Stimulated activated CD8-positive, alpha-beta memory T cell treated with anti-CD3 and anti-CD28 coated beads, Interleukin-4, amount 100 ng/mL, for 24 hours (primary cell): Measurements from ENCODE around the gene SLC17A8.
"Not testable (repeated sequence)": the region's sequence is repeated elsewhere in the genome, so short reads cannot be mapped to it uniquely, and the experiment has no call there.

Source experiments
- DNase-seq: peaks from one replicate; pipeline ENCODE4 v3.0.0-alpha.2; 2020; ENCODE audit warnings: low read depth

Gene SLC17A8

DNA sequence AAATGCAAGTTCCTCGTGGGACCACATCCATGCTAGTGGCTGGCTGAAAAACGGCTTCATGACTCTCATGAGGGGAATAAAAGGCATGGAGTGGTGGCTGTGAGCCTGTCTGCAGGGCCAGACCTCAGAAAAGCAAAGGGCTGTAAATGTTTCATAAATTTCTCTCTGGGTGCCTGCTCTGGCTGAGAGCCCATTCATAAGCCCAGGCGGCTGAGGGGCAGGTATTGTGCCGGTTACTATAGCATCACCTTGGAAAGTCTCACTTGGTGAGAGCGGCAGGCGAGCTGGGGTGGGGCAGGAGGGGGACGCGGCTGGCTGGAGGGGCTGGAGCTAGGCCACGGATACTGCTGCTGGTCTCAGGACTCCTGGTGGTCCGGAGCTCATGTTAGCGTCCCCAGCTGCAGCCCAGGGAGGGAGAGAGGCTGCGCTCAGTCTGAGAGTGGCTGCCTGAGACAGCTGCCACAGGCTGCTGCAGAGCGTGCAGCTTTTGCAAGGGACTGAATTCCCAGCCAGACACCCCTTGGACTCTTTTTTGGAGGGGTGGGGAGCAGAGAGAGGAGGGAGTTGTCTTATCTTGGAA lies at the start of gene SLC17A8:
Gene SLC17A8, plus strand, starts transcription at position 431 of the 580 bp plus-strand sequence. CDS start 318 bp downstream, outside the sequence.
- no peak for DNase-seq

DNA sequence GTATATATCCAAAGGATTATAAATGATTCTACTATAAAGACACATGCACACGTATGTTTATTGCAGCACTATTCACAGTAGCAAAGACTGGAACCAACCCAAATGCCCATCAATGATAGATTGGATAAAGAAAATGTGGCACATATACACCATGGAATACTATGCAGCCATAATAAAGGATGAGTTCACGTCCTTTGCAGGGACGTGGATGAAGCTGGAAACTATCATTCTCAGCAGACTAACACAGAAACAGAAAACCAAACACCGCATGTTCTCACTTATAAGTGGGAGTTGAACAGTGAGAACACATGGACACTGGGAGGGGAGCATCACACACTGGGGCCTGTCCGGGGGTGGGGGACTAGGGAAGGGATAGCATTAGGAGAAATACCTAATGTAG lies 48.7 kb upstream of the SLC17A8 start:
- not testable (repeated sequence) for DNase-seq

- DNase-seq: no peak
These were observed 45.6 kb upstream of the SLC17A8 start for GRCh38 chr12:100311317-100311716.

DNA sequence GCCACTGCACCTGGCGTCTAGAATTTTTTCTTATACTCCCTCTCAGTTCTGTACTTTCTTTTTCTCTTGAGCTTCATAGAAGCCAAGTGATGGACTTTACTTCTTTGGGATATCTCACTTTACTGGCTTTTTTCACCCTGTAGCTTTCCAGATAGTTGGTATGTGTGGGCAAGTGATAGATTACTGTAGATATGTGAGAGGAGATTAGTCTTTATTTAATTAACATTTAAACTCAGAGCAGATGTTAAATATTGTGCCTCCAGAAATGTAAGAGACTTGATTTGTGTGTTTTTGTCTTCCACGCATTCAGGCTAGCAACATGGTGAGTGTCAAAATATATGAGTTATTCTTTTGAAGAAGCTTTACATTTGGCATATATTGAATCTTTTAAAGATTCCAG lies 39.5 kb upstream of the SLC17A8 start:
- DNase-seq: no peak

GRCh38 chr12:100324498-100324897 lies 32.4 kb upstream of the SLC17A8 start:
- no peak for DNase-seq

GRCh38 chr12:100326208-100326607 lies 30.7 kb upstream of the SLC17A8 start:
- DNase-seq: no peak

GRCh38 chr12:100329800-100330199 lies 27.1 kb upstream of the SLC17A8 start:
- DNase-seq: no peak

DNA sequence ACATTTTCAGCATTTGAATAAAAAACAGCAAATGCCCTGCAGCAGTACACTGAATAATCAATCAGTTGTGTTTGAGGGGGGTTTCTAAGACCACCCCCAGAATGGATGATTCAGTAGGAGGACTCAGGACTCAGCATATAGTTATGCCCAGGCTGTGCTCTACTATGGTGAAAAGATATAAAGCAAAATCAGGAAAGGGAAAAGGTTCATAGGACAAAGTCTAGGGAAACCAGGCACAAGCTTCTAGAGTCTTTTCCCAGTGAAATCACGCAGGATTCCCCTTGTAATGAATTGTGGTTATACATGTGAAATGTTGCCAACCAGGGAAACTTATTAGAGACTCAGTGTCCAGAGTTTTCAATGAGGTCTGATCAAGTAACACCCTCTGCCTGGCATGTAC lies 25.0 kb upstream of the SLC17A8 start:
- no peak for DNase-seq

DNA sequence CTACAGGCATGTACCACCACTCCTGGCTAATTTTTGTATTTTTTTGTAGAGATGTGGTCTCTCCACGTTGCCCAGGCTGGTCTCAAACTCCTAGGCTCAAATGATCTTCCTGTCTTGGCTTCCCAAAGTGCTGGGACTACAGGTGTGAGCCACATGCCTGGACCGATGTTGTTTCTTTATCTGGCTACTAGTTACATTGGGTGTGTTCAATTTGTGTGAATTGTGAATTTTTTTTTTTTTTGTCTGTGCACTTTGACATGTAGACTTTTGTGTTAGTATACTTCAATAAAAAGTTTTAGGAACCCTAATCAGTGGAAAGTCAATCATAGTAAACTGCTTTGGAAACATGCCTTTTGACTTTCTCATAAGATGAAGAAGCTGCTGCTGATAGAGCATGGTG lies 24.0 kb upstream of the SLC17A8 start:
- no peak for DNase-seq

GRCh38 chr12:100337299-100337698 lies 19.6 kb upstream of the SLC17A8 start:
- DNase-seq: no peak

GRCh38 chr12:100337727-100338126 lies 19.1 kb upstream of the SLC17A8 start:
- no peak for DNase-seq

DNA sequence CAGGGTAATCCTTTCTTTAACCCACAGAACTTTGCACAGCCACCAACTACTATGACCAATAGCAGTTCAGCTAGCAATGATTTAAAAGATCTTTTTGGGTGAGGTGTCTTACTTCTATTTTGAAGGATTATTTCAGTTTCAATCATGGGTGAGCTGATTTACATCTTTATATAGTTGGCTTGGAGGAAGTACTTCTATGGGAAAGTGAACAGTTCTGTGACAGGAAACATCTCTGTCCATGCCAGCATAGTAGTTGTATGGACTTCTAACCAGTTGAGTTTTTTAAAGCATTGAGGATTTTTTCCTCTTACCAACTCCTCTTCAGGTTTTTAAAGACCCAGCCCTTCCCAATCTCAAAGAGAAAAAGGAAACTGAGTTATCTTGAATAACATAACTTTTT lies 17.8 kb upstream of the SLC17A8 start:
- DNase-seq: no peak

DNA sequence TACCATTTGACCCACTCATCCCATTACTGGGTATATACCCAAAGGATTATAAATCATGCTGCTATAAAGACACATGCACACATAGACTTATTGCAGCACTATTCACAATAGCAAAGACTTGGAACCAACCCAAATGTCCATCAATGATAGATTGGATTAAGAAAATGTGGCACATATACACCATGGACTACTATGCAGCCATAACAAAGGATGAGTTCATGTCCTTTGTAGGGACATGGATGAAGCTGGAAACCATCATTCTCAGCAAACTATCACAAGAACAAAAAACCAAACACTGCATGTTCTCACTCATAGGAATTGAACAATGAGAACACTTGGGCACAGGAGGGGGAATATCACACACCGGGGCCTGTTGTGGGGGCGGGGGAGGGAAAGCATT lies 14.0 kb upstream of the SLC17A8 start:
- not testable (repeated sequence) for DNase-seq

- not testable (repeated sequence) for DNase-seq
These were observed 12.5 kb upstream of the SLC17A8 start for GRCh38 chr12:100344351-100344750.

DNA sequence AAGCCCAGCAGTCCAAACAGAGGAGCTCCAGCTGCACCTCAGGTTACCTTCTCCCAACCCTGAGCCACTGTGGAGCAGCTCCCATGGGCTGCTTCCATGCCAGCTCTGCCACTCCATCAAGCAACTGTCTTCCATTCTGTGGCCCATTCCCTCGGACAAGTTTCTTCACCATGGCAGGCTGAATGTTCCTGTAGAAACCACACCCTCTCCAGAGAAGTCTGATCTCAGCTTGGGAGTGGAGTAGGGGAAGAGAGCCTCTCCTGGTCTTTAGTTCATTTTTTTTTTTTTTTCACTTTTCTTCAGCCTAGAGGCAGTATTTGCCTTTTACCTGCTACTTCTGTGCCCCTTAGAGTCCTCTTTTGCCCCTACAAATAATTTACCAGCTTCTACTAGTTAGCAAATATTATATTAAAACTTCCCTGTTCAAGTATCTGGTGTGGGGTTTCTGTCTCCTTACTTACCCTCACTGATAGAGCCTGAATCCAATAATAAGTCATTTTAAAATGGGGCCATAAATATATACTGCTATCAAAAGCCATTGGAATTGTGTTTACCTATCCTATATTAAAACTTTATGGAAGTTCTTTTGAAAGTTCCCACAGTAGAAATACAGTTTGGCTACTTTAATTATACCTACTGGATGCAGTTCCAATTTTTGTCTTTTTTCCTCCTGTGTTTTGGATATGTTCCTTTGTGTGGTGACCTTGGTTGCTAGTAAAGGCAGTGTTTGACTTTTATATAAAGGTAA lies 11.7 kb upstream of the SLC17A8 start:
- DNase-seq: no peak

- no peak for DNase-seq
These were observed 10.2 kb upstream of the SLC17A8 start for GRCh38 chr12:100346660-100347059.

DNA sequence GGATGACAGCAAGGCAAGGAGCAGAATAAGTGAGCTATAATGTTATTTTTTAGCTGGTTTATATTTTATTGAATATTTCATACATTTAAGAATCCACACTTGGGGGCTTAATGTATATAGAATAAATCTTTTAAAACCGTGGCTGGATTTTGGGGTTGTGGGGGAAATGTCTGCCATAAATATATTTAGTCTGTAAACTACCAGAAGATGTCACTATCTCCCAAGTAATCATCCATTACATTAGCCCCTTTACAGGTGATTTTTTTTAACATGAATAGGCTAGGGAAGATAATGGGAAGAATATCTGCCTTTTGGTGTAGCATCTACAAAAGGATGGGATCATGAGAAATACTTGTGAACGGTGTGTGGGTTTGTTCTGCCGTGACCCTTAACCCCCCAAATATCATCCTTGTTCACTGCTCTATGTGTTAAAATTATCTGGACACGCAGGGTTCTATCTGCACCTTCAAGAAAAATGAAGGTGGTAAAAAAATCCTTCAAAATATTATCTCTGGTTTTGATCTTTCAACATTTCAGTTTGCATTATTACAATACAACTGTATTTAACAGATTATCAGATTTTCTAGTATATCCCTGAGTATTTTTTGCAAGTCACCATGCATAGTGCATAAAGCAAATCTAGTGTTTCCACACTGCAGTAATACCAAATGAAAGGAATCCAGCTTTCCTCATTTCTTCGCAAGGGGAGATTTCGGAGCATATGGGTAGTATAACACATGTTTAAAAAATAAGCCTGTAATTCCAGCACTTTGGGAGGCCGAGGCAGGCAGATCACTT lies 8.0 kb upstream of the SLC17A8 start:
- no peak for DNase-seq

GRCh38 chr12:100359248-100359647 lies 2.4 kb downstream of the SLC17A8 start:
- no peak for DNase-seq

- no peak for DNase-seq
These were observed 2.9 kb downstream of the SLC17A8 start for GRCh38 chr12:100359822-100360221.

GRCh38 chr12:100360450-100360849 lies 3.6 kb downstream of the SLC17A8 start:
- no peak for DNase-seq

DNA sequence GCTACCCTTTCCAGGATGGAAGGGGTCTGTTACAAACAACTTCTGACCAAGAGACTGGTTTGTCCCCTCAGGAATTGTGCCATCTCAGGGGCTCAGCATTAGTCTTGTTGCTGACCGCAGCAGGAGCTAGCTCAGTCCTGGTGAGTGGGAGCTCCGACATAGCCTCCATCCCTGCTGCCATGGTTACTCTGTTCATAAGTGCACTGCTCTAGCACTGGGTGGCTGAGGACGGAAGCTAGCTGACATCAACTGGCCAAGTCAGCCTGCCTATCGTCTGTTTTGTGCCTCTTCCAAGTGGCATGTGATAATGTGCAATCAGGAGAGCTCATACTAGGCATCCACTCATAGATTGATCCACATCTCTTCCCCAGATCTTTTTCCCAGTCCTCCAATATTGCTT lies 7.5 kb downstream of the SLC17A8 start:
- no peak for DNase-seq

DNA sequence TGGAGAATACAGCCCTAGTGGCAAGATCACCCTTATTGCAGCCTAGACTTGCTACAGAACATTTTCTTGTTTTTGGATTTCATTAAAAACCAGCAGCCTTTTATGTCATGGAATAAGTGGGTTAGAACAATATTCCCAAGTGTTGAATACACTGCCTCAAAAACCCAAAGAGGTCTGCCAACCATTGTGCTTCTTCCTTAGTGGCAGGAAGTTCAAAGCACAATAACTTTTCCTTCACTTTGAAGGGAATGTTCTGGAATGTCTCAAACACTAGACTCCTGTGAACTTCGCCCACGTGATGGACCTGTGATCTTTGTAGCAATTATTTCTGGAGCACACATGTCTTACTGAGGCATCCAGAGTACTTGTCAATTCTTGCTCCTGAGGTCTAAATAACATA lies 8.5 kb downstream of the SLC17A8 start:
- no peak for DNase-seq

DNA sequence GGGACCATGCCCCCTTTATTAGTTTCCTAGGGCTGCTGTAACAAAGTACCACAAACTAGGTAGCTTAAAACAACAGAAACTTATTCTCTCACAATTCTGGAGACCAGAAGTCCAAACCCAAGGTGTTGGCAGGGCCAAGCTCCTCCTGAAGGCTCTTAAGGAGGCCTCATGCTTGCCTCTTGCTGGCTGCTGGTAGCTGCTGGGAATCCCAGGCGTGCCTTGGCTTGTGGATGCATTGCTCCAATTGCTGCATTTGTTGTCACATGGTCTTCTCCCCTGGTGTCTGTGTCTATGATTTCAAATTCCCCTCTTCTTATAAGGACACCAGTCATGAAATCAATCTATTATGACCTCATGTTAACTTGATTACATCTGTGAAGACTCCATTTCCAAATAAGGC lies 11.2 kb downstream of the SLC17A8 start:
- DNase-seq: no peak
